Astrocyte of the spinal cord (primary cell): ENCODE data around the gene MCC.
A peak's percentile ranks its signal among the peaks of the same experiment; 100 is the strongest.

Experiments used
- DNase-seq: peaks from one replicate; pipeline ENCODE4 v3.0.0; 2011; ENCODE audit warnings: low read depth, low spot score
- H3K4me3 ChIP-seq: 2 replicates; pipeline ENCODE4 v1.5.1; 2011; ENCODE audit warnings: low read depth, mild to moderate bottlenecking, low read length, moderate library complexity
- CTCF ChIP-seq: IDR thresholded peaks from 2 replicates; pipeline ENCODE4 v1.5.1; 2012; ENCODE audit warnings: low read depth, mild to moderate bottlenecking, low read length, inconsistent platforms
- in situ Hi-C: cut with HindIII; loops from 2 replicates; pipeline ENCODE4 v1.10.0; 2017; ENCODE audit warnings: low sequenced_read_pairs

Gene MCC

GRCh38 chr5:113162770-113163169 is 325.5 kb downstream of the MCC start:
- TF ChIP-seq CTCF, result no peak
- DNase-seq, result peak; percentile 14
- no peak overlapping the region for H3K4me3 ChIP-seq
- in situ Hi-C loops, result no loop called here

GRCh38 chr5:113162208-113162607 is 326.0 kb downstream of the MCC start:
- DNase-seq, result no peak
- TF ChIP-seq CTCF, result no peak
- in situ Hi-C loops, result no loop called here
- H3K4me3 ChIP-seq, result no peak overlapping the region

GRCh38 chr5:113161806-113162205 is 326.4 kb downstream of the MCC start:
- in situ Hi-C loops, result no loop called here
- peak; percentile 11 for DNase-seq
- no peak for TF ChIP-seq CTCF
- no peak overlapping the region for H3K4me3 ChIP-seq

GRCh38 chr5:113157886-113158285 is 330.4 kb downstream of the MCC start:
- no peak for TF ChIP-seq CTCF
- no peak overlapping the region for H3K4me3 ChIP-seq
- DNase-seq, result no peak
- in situ Hi-C loops, result no loop called here

GRCh38 chr5:113156271-113156877 is 331.9 kb downstream of the MCC start:
- H3K4me3 ChIP-seq, result no peak overlapping the region
- no peak for TF ChIP-seq CTCF
- in situ Hi-C loops, result no loop called here
- DNase-seq, result no peak

GRCh38 chr5:113153512-113154097 is 334.6 kb downstream of the MCC start:
- no peak for TF ChIP-seq CTCF
- no peak for DNase-seq
- no peak overlapping the region for H3K4me3 ChIP-seq
- in situ Hi-C loops, result no loop called here
